Kidney (tissue), 14 donors: ENCODE data around the gene HHIPL1. TPM values are rescaled to one million over a fixed set of nuclear protein-coding genes. Genes with fewer than 3 reads are reported as not detected.

Source experiments
- DNase-seq, 5 donors: peaks; one replicate each; pipeline ENCODE4 v3.0.0-alpha.2; 2013 to 2020
- FAIRE-seq: peaks from 2 replicates; lab custom pipeline; 2012; peaks lifted over from hg19 to GRCh38; lab: Jason Lieb, UNC
- H3K27ac ChIP-seq, 2 donors: one replicate each; pipeline ENCODE4 v1.7.0; 2013; ENCODE audit warnings: low read depth in 2 of 2, low read length in 2 of 2, inconsistent platforms in 1 of 2
- H3K27me3 ChIP-seq: one replicate; pipeline ENCODE4 v1.7.1; 2013; ENCODE audit warnings: low read length, inconsistent platforms; ENCODE audit not compliant: control insufficient read depth, insufficient read depth
- H3K36me3 ChIP-seq, 3 donors: one replicate each; pipeline versions ENCODE4 v1.7.0 to v1.7.1; 2013; ENCODE audit warnings: low read length in 3 of 3, control low read depth in 1 of 3, inconsistent platforms in 1 of 3; ENCODE audit not compliant: insufficient read depth in 3 of 3, control insufficient read depth in 2 of 3
- H3K4me1 ChIP-seq, 3 donors: one replicate each; pipeline versions ENCODE4 v1.7.0 to v1.7.1; 2013; ENCODE audit warnings: low read length in 3 of 3, inconsistent platforms in 1 of 3, low read depth in 1 of 3; ENCODE audit not compliant: control insufficient read depth in 2 of 3, insufficient read depth in 2 of 3
- H3K4me3 ChIP-seq, 3 donors: one replicate each; pipeline versions ENCODE4 v1.7.0 to v1.8.1; 2013; ENCODE audit warnings: low read length in 3 of 3, control low read depth in 1 of 3, inconsistent platforms in 1 of 3
- H3K9ac ChIP-seq, 3 donors: one replicate each; pipeline versions ENCODE4 v1.7.0 to v1.7.1; 2013; ENCODE audit warnings: low read length in 3 of 3, control low read depth in 1 of 3, inconsistent platforms in 1 of 3
- H3K9me3 ChIP-seq, 3 donors: one replicate each; pipeline versions ENCODE4 v1.7.0 to v1.7.1; 2013; ENCODE audit warnings: low read length in 3 of 3, control low read depth in 1 of 3, inconsistent platforms in 1 of 3; ENCODE audit not compliant: control insufficient read depth in 2 of 3, insufficient read depth in 1 of 3
- CTCF ChIP-seq: IDR thresholded peaks from 3 replicates; pipeline ENCODE4 v1.5.1; 2012; ENCODE audit warnings: mild to moderate bottlenecking, moderate library complexity, borderline replicate concordance; ENCODE audit not compliant: insufficient read depth; ENCODE audit errors: extremely low read depth
- intact Hi-C: fragments of 100-400 bp; cut with DNase I; formaldehyde crosslinking; loops from one replicate; pipeline ENCODE4 v1.11.1; 2022
- polyA plus RNA-seq: library from polyadenylated mRNA; stranded (reverse); fragments of 350-450 nt; fragmentation: Illumina TruSeq; extraction: RNeasy Lipid Tissue Mini Kit (QIAGEN cat#74804); gene quantifications from one replicate; pipeline ENCODE4 v1.2.3, GENCODE V29; 2014; ENCODE audit warnings: low read depth, low replicate concordance; ENCODE audit not compliant: insufficient read depth
- total RNA-seq: library from RNA; stranded (reverse); fragmentation: NEBNext Ultra II Directional; extraction: Animal tissue kit (Norgen Biotek cat#: 25700); gene quantifications from one replicate; pipeline ENCODE4 v1.2.1, GENCODE V29; 2021
- donor health status: control.
- donor health status: control.
- donor health status: control.
- donor health status: control.
- donor health status: control.
- donor health status: DM: yes; HTN: yes; CAD: no.
- donor health status: Normal renal cell carcinoma (clear cell type).

The HHIPL1 gene
- total and polyA plus RNA-seq, 2 donors from 2014 or later, result 0.32 to 0.88 TPM

GRCh38 chr14:99726538-99727095 lies 81.7 kb downstream of the HHIPL1 start:
- FAIRE-seq, result no peak
- Histone ChIP-seq H3K27ac (no peak overlapping the region), H3K36me3 (no peaks in the 10 kb centered on the region), H3K4me1 (peaks cover 0 to 5% (median 0%) of the 10 kb centered on the region in 3 donors), H3K9me3 (no peaks in the 10 kb centered on the region), H3K9ac (no peak overlapping the region), H3K27me3 (no peaks in the 10 kb centered on the region), H3K4me3 (no peak overlapping the region)
- intact Hi-C loops, result loop anchor here (5.0 kb wide), 1 partner anchor 161 kb away; no protein-coding TSS in a partner anchor
- peak in 1 of 5 donors; percentile 64 for DNase-seq
- TF ChIP-seq CTCF, result no peak

GRCh38 chr14:99727096-99727870 lies 82.4 kb downstream of the HHIPL1 start:
- Histone ChIP-seq H3K36me3 (no peaks in the 10 kb centered on the region), H3K4me1 (peaks cover 0 to 5% (median 0%) of the 10 kb centered on the region in 3 donors), H3K9ac (no peak overlapping the region), H3K4me3 (no peak overlapping the region), H3K27ac (no peak overlapping the region), H3K27me3 (no peaks in the 10 kb centered on the region), H3K9me3 (no peaks in the 10 kb centered on the region)
- intact Hi-C loops, result loop anchor here (5.0 kb wide), 1 partner anchor 160 kb away; no protein-coding TSS in a partner anchor
- DNase-seq (peak in 2 of 5 donors; percentile 7 to 54), FAIRE-seq (no peak)
- no peak for TF ChIP-seq CTCF

GRCh38 chr14:99728231-99728920 lies 83.4 kb downstream of the HHIPL1 start:
- DNase-seq, result peak in 2 of 5 donors; percentile 6 to 68
- H3K27ac ChIP-seq, result no peak overlapping the region
- H3K4me1 ChIP-seq, result peaks cover 0 to 5% (median 0%) of the 10 kb centered on the region in 3 donors
- no peak for TF ChIP-seq CTCF
- no peaks in the 10 kb centered on the region for H3K36me3 ChIP-seq
- no peak for FAIRE-seq
- intact Hi-C loops, result loop anchor here (5.0 kb wide), 1 partner anchor 159 kb away; no protein-coding TSS in a partner anchor
- H3K9ac ChIP-seq, result no peak overlapping the region
- no peak overlapping the region for H3K4me3 ChIP-seq
- H3K9me3 ChIP-seq, result no peaks in the 10 kb centered on the region
- no peaks in the 10 kb centered on the region for H3K27me3 ChIP-seq
